SK-N-SH treated with all-trans-retinoic acid at 6 μM for 48 hours (cell line): ENCODE results near the gene ERCC6L.

Experiments used
- ATAC-seq: fragments of 200-7000 bp; cut with Tn5 transposase; 3 replicates; pipeline ENCODE4 v1.9.1; 2020; ENCODE audit warnings: mild to moderate bottlenecking, moderate library complexity
- ARNTL ChIP-seq: fragments of 450-650 bp; formaldehyde crosslinking; IDR thresholded peaks from 2 replicates; pipeline ENCODE4 v1.5.0; 2020; ENCODE audit warnings: low read depth, mild to moderate bottlenecking, moderate library complexity, borderline replicate concordance
- BACH2 ChIP-seq: fragments of 250-450 bp; sonication (Bioruptor Pico); IDR thresholded peaks from 2 replicates; pipeline ENCODE4 v1.9.0; 2021; ENCODE audit warnings: mild to moderate bottlenecking, borderline replicate concordance
- CSDC2 ChIP-seq: fragments of 250-450 bp; sonication (Bioruptor Pico); IDR thresholded peaks from 2 replicates; pipeline ENCODE4 v1.5.0; 2020; ENCODE audit warnings: mild to moderate bottlenecking, moderate library complexity
- ESRRG ChIP-seq: fragments of 250-450 bp; sonication (Bioruptor Pico); IDR thresholded peaks from 2 replicates; pipeline ENCODE4 v1.6.1; 2021; ENCODE audit warnings: mild to moderate bottlenecking
- GLIS3 ChIP-seq: fragments of 250-450 bp; sonication (Bioruptor Pico); IDR thresholded peaks from 2 replicates; pipeline ENCODE4 v1.5.0; 2020; ENCODE audit warnings: mild to moderate bottlenecking, moderate library complexity
- ISL1 ChIP-seq: fragments of 250-450 bp; sonication (Bioruptor Pico); IDR thresholded peaks from 2 replicates; pipeline ENCODE4 v2.1.2; 2022; ENCODE audit warnings: mild to moderate bottlenecking, moderate library complexity
- OSR1 ChIP-seq: fragments of 250-450 bp; sonication (Bioruptor Pico); IDR thresholded peaks from 2 replicates; pipeline ENCODE4 v1.8.0; 2022; ENCODE audit warnings: moderate library complexity, mild to moderate bottlenecking, inconsistent platforms
- PATZ1 ChIP-seq: fragments of 250-450 bp; sonication (Bioruptor Pico); IDR thresholded peaks from 2 replicates; pipeline ENCODE4 v1.8.0; 2020; ENCODE audit warnings: mild to moderate bottlenecking, moderate library complexity, borderline replicate concordance
- PPARA ChIP-seq: fragments of 250-450 bp; sonication (Bioruptor Pico); IDR thresholded peaks from 2 replicates; pipeline ENCODE4 v1.5.0; 2020; ENCODE audit warnings: mild to moderate bottlenecking, borderline replicate concordance
- RARB ChIP-seq: fragments of 250-450 bp; sonication (Bioruptor Pico); IDR thresholded peaks from 2 replicates; pipeline ENCODE4 v1.8.0; 2021; ENCODE audit warnings: mild to moderate bottlenecking, moderate library complexity
- SNAI2 ChIP-seq: fragments of 250-450 bp; sonication (Bioruptor Pico); IDR thresholded peaks from 2 replicates; pipeline ENCODE4 v1.5.0; 2020; ENCODE audit warnings: mild to moderate bottlenecking, moderate library complexity
- TCF4 ChIP-seq: fragments of 250-450 bp; sonication (Bioruptor Pico); IDR thresholded peaks from 2 replicates; pipeline ENCODE4 v1.8.0; 2021; ENCODE audit warnings: mild to moderate bottlenecking, moderate library complexity, borderline replicate concordance
- TOX ChIP-seq: fragments of 250-450 bp; sonication (Bioruptor Pico); IDR thresholded peaks from 2 replicates; pipeline ENCODE4 v1.8.0; 2021; ENCODE audit warnings: mild to moderate bottlenecking, moderate library complexity, borderline replicate concordance
- TSHZ2 ChIP-seq: fragments of 250-450 bp; sonication (Bioruptor Pico); IDR thresholded peaks from 2 replicates; pipeline ENCODE4 v1.5.0; 2020; ENCODE audit warnings: mild to moderate bottlenecking, moderate library complexity
- ZC3H10 ChIP-seq: fragments of 250-450 bp; sonication (Bioruptor Pico); IDR thresholded peaks from 2 replicates; pipeline ENCODE4 v1.5.1; 2021; ENCODE audit warnings: mild to moderate bottlenecking, moderate library complexity
- ZFP3 ChIP-seq: fragments of 250-450 bp; sonication (Bioruptor Pico); IDR thresholded peaks from 2 replicates; pipeline ENCODE4 v1.5.0; 2020; ENCODE audit warnings: mild to moderate bottlenecking, moderate library complexity
- ZFP30 ChIP-seq: fragments of 450-650 bp; formaldehyde crosslinking; IDR thresholded peaks from 2 replicates; pipeline ENCODE4 v1.5.0; 2022; ENCODE audit warnings: mild to moderate bottlenecking, moderate library complexity
- ZNF565 ChIP-seq: fragments of 450-650 bp; formaldehyde crosslinking; conservative IDR thresholded peaks from 2 replicates; pipeline ENCODE4 v1.5.0; 2020; ENCODE audit warnings: low read depth, mild to moderate bottlenecking, moderate library complexity
- ZNF70 ChIP-seq: fragments of 450-650 bp; formaldehyde crosslinking; IDR thresholded peaks from 2 replicates; pipeline ENCODE4 v1.5.0; 2020; ENCODE audit warnings: mild to moderate bottlenecking, moderate library complexity
- ZNF8 ChIP-seq: fragments of 450-650 bp; formaldehyde crosslinking; IDR thresholded peaks from 2 replicates; pipeline ENCODE4 v1.5.0; 2020; ENCODE audit warnings: mild to moderate bottlenecking, moderate library complexity
- TF ChIP-seq, protein P1 (sequence below): fragments of 250-450 bp; sonication (Bioruptor Pico); IDR thresholded peaks from 2 replicates; pipeline ENCODE4 v1.5.1; 2021; ENCODE audit warnings: mild to moderate bottlenecking, moderate library complexity
- TF ChIP-seq, protein P2 (sequence below): fragments of 250-450 bp; sonication (Bioruptor Pico); IDR thresholded peaks from 2 replicates; pipeline ENCODE4 v1.8.0; 2021; ENCODE audit warnings: low read depth, mild to moderate bottlenecking, moderate library complexity, borderline replicate concordance
- TF ChIP-seq, protein P3 (sequence below): fragments of 250-450 bp; sonication (Bioruptor Pico); IDR thresholded peaks from 2 replicates; pipeline ENCODE4 v1.5.1; 2020; ENCODE audit warnings: low read depth, mild to moderate bottlenecking, moderate library complexity

ERCC6L gene

GRCh38 chrX:72216973-72217372 is 21.9 kb downstream of the ERCC6L start:
- no peak for ATAC-seq
- no peak for TF ChIP-seq TCF4 (CRISPR knock-in tag)
- no peak for TF ChIP-seq ZNF565 (CRISPR knock-in tag)
- TF ChIP-seq ISL1 (CRISPR knock-in tag) = no peak
- no peak for TF ChIP-seq PATZ1 (CRISPR knock-in tag)
- TF ChIP-seq ZNF70 (CRISPR knock-in tag) = no peak
- no peak for TF ChIP-seq SNAI2 (CRISPR knock-in tag)
- TF ChIP-seq ZFP3 (CRISPR knock-in tag) = no peak
- no peak for TF ChIP-seq ESRRG
- no peak for TF ChIP-seq BACH2 (CRISPR knock-in tag)
- no peak for TF ChIP-seq ZFP30 (CRISPR knock-in tag)
- no peak for TF ChIP-seq CSDC2
- no peak for TF ChIP-seq RARB (CRISPR knock-in tag)
- TF ChIP-seq, protein P1, sequence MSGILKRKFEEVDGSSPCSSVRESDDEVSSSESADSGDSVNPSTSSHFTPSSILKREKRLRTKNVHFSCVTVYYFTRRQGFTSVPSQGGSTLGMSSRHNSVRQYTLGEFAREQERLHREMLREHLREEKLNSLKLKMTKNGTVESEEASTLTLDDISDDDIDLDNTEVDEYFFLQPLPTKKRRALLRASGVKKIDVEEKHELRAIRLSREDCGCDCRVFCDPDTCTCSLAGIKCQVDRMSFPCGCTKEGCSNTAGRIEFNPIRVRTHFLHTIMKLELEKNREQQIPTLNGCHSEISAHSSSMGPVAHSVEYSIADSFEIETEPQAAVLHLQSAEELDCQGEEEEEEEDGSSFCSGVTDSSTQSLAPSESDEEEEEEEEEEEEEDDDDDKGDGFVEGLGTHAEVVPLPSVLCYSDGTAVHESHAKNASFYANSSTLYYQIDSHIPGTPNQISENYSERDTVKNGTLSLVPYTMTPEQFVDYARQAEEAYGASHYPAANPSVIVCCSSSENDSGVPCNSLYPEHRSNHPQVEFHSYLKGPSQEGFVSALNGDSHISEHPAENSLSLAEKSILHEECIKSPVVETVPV (CRISPR knock-in tag) = no peak
- TF ChIP-seq, protein P2, sequence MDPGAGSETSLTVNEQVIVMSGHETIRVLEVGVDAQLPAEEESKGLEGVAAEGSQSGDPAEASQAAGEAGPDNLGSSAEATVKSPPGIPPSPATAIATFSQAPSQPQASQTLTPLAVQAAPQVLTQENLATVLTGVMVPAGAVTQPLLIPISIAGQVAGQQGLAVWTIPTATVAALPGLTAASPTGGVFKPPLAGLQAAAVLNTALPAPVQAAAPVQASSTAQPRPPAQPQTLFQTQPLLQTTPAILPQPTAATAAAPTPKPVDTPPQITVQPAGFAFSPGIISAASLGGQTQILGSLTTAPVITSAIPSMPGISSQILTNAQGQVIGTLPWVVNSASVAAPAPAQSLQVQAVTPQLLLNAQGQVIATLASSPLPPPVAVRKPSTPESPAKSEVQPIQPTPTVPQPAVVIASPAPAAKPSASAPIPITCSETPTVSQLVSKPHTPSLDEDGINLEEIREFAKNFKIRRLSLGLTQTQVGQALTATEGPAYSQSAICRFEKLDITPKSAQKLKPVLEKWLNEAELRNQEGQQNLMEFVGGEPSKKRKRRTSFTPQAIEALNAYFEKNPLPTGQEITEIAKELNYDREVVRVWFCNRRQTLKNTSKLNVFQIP (CRISPR knock-in tag) = no peak
- no peak for TF ChIP-seq PPARA (CRISPR knock-in tag)
- TF ChIP-seq ZNF8 (CRISPR knock-in tag) = no peak
- no peak for TF ChIP-seq ZC3H10 (CRISPR knock-in tag)
- TF ChIP-seq TOX (CRISPR knock-in tag) = no peak
- TF ChIP-seq, all 23 proteins: peak for 0

- no peak for ATAC-seq
- TF ChIP-seq BACH2 (CRISPR knock-in tag) = no peak
- TF ChIP-seq OSR1 (CRISPR knock-in tag) = no peak
- TF ChIP-seq PPARA (CRISPR knock-in tag) = no peak
- no peak for TF ChIP-seq ZNF565 (CRISPR knock-in tag)
- no peak for TF ChIP-seq TSHZ2 (CRISPR knock-in tag)
- TF ChIP-seq TCF4 (CRISPR knock-in tag) = no peak
- no peak for TF ChIP-seq ZFP30 (CRISPR knock-in tag)
- no peak for TF ChIP-seq TOX (CRISPR knock-in tag)
- TF ChIP-seq ARNTL = no peak
- TF ChIP-seq ZNF8 (CRISPR knock-in tag) = no peak
- TF ChIP-seq GLIS3 (CRISPR knock-in tag) = no peak
- TF ChIP-seq CSDC2 = no peak
- no peak for TF ChIP-seq PATZ1 (CRISPR knock-in tag)
- no peak for TF ChIP-seq ESRRG
- TF ChIP-seq, protein P2 (CRISPR knock-in tag) = no peak
- TF ChIP-seq, protein P3, sequence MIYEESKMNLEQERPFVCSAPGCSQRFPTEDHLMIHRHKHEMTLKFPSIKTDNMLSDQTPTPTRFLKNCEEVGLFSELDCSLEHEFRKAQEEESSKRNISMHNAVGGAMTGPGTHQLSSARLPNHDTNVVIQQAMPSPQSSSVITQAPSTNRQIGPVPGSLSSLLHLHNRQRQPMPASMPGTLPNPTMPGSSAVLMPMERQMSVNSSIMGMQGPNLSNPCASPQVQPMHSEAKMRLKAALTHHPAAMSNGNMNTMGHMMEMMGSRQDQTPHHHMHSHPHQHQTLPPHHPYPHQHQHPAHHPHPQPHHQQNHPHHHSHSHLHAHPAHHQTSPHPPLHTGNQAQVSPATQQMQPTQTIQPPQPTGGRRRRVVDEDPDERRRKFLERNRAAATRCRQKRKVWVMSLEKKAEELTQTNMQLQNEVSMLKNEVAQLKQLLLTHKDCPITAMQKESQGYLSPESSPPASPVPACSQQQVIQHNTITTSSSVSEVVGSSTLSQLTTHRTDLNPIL (CRISPR knock-in tag) = no peak
- no peak for TF ChIP-seq ZNF70 (CRISPR knock-in tag)
- TF ChIP-seq ZFP3 (CRISPR knock-in tag) = no peak
Measured at GRCh38 chrX:72208126-72208800, 30.6 kb downstream of the ERCC6L start.
